Activated CD8-positive, alpha-beta T cell treated with anti-CD3 and anti-CD28 coated beads for 36 hours (primary cell): ENCODE measurements around the gene SPSB1. TPM values are rescaled to one million over a fixed set of nuclear protein-coding genes. Genes with fewer than 3 reads are reported as not detected.

ENCODE experiments used
- ATAC-seq: fragments of 200-7000 bp; cut with Tn5 transposase; one replicate; pipeline ENCODE4 v1.10.0; 2021; ENCODE audit warnings: mild to moderate bottlenecking, moderate library complexity
- CTCF ChIA-PET: fragments of 350-600 bp; sonication (Branson Sonifier 250); formaldehyde crosslinking; loops from one replicate; lab custom pipeline; 2021; ENCODE audit warnings: antibody characterized with exemption; lab: Charles Lee
- POLR2A ChIA-PET: fragments of 350-600 bp; sonication (Branson Sonifier 250); formaldehyde crosslinking; loops from one replicate; lab custom pipeline; 2021; ENCODE audit warnings: antibody characterized with exemption; lab: Charles Lee
- DNase-seq: peaks from one replicate; pipeline ENCODE4 v3.0.0-alpha.2; 2020
- H3K27ac Mint-ChIP-seq: one replicate; pipeline ENCODE4 v1.8.0; 2021; ENCODE audit warnings: mild to moderate bottlenecking, mixed read lengths
- H3K27me3 Mint-ChIP-seq: one replicate; pipeline ENCODE4 v1.8.0; 2021; ENCODE audit warnings: mixed read lengths
- H3K36me3 Mint-ChIP-seq: one replicate; pipeline ENCODE4 v1.8.0; 2021; ENCODE audit warnings: low read depth, mixed read lengths
- H3K4me1 Mint-ChIP-seq: one replicate; pipeline ENCODE4 v1.8.0; 2021; ENCODE audit warnings: low read depth, mixed read lengths
- H3K4me3 Mint-ChIP-seq: one replicate; pipeline ENCODE4 v1.8.0; 2021; ENCODE audit warnings: mild to moderate bottlenecking, moderate library complexity, mixed read lengths
- H3K9me3 Mint-ChIP-seq: one replicate; pipeline ENCODE4 v1.8.0; 2021; ENCODE audit warnings: mixed read lengths
- CTCF ChIP-seq: fragments of 200-600 bp; IDR thresholded peaks from one replicate; pipeline ENCODE4 v1.8.0; 2022; ENCODE audit warnings: antibody characterized with exemption, mild to moderate bottlenecking
- intact Hi-C: fragments of 100-400 bp; cut with micrococcal nuclease; formaldehyde crosslinking; loops from one replicate; pipeline ENCODE4 v1.10.0; 2022
- total RNA-seq, 2 experiments: library from RNA; stranded (reverse); gene quantifications; one replicate each; pipeline ENCODE4 v1.2.3, GENCODE V29; 2021

Gene SPSB1
- total RNA-seq, 2 experiments from 2014 or later, result 1.1 to 1.5 TPM

GRCh38 chr1:9332513-9333143, 39.9 kb downstream of the SPSB1 start:
- Mint-ChIP-seq H3K27me3 (no peaks in the 10 kb centered on the region), H3K9me3 (no peaks in the 10 kb centered on the region), H3K4me1 (peaks cover 6% of the 10 kb centered on the region), H3K27ac (no peak overlapping the region), H3K4me3 (no peak overlapping the region), H3K36me3 (no peaks in the 10 kb centered on the region)
- DNase-seq (no peak), ATAC-seq (no peak)
- ChIA-PET CTCF (no interaction called here), POLR2A (no interaction called here)
- no peak for TF ChIP-seq CTCF
- intact Hi-C loops, result no loop called here

- no peaks in the 10 kb centered on the region for H3K27me3 Mint-ChIP-seq
- intact Hi-C loops, result no loop called here
- DNase-seq (no peak), ATAC-seq (no peak)
- H3K27ac Mint-ChIP-seq, result no peak overlapping the region
- TF ChIP-seq CTCF, result no peak
- no peaks in the 10 kb centered on the region for H3K4me1 Mint-ChIP-seq
- no peaks in the 10 kb centered on the region for H3K36me3 Mint-ChIP-seq
- H3K9me3 Mint-ChIP-seq, result no peaks in the 10 kb centered on the region
- no peak overlapping the region for H3K4me3 Mint-ChIP-seq
- POLR2A ChIA-PET, result no interaction called here
- CTCF ChIA-PET, result no interaction called here
Measured at GRCh38 chr1:9338397-9339246, 45.9 kb downstream of the SPSB1 start.

GRCh38 chr1:9340172-9340854, 47.6 kb downstream of the SPSB1 start:
- no peaks in the 10 kb centered on the region for H3K27me3 Mint-ChIP-seq
- TF ChIP-seq CTCF, result no peak
- no peaks in the 10 kb centered on the region for H3K36me3 Mint-ChIP-seq
- no peak overlapping the region for H3K27ac Mint-ChIP-seq
- no peaks in the 10 kb centered on the region for H3K9me3 Mint-ChIP-seq
- H3K4me3 Mint-ChIP-seq, result no peak overlapping the region
- DNase-seq (no peak), ATAC-seq (no peak)
- no peaks in the 10 kb centered on the region for H3K4me1 Mint-ChIP-seq
- CTCF ChIA-PET, result no interaction called here
- POLR2A ChIA-PET, result no interaction called here
- intact Hi-C loops, result no loop called here

- POLR2A ChIA-PET, result no interaction called here
- no peaks in the 10 kb centered on the region for H3K9me3 Mint-ChIP-seq
- no peaks in the 10 kb centered on the region for H3K27me3 Mint-ChIP-seq
- CTCF ChIA-PET, result interaction anchor here (1.0 kb wide), 1 partner anchor 114 kb away, joined by 4 read pairs; no protein-coding TSS in a partner anchor
- H3K36me3 Mint-ChIP-seq, result no peaks in the 10 kb centered on the region
- intact Hi-C loops, result no loop called here
- H3K4me1 Mint-ChIP-seq, result no peaks in the 10 kb centered on the region
- TF ChIP-seq CTCF, result no peak
- ATAC-seq (no peak), DNase-seq (no peak)
- H3K27ac Mint-ChIP-seq, result no peak overlapping the region
- no peak overlapping the region for H3K4me3 Mint-ChIP-seq
Measured at GRCh38 chr1:9340864-9341263, 48.2 kb downstream of the SPSB1 start.
